ENCODE measurements around the gene SESTD1.
"Not testable (repeated sequence)": the region's sequence is repeated elsewhere in the genome, so short reads cannot be mapped to it uniquely, and the experiment has no call there.

SESTD1 gene

GRCh38 chr2:179238027-179238426 lies 26.6 kb downstream of the SESTD1 start:
- no peak for DNase-seq (ENCODE audit: insufficient read length, low spot score)
- TF ChIP-seq POLR2A (IDR thresholded peaks at IDR 0.05; ENCODE audit: low read depth, low read length), result no peak
- FAIRE-seq, result no peak

- DNase-seq (ENCODE audit: insufficient read length, low spot score), result no peak
- FAIRE-seq, result no peak
- TF ChIP-seq POLR2A (IDR thresholded peaks at IDR 0.05; ENCODE audit: low read depth, low read length), result no peak
Measured at GRCh38 chr2:179237209-179237946, 27.3 kb downstream of the SESTD1 start.

- no peak for TF ChIP-seq POLR2A (IDR thresholded peaks at IDR 0.05; ENCODE audit: low read depth, low read length)
- FAIRE-seq (peak; percentile 57), DNase-seq (ENCODE audit: insufficient read length, low spot score) (no peak)
Measured at GRCh38 chr2:179235463-179236108, 29.0 kb downstream of the SESTD1 start.

- DNase-seq (ENCODE audit: insufficient read length, low spot score) (no peak), FAIRE-seq (no peak)
- TF ChIP-seq POLR2A (IDR thresholded peaks at IDR 0.05; ENCODE audit: low read depth, low read length), result no peak
Measured at GRCh38 chr2:179234658-179235240, 29.9 kb downstream of the SESTD1 start.

GRCh38 chr2:179233626-179234430 lies 30.8 kb downstream of the SESTD1 start:
- no peak for DNase-seq (ENCODE audit: insufficient read length, low spot score)
- no peak for TF ChIP-seq POLR2A (IDR thresholded peaks at IDR 0.05; ENCODE audit: low read depth, low read length)
- no peak for FAIRE-seq

- no peak for TF ChIP-seq POLR2A (IDR thresholded peaks at IDR 0.05; ENCODE audit: low read depth, low read length)
- DNase-seq (ENCODE audit: insufficient read length, low spot score) (no peak), FAIRE-seq (no peak)
Measured at GRCh38 chr2:179233083-179233490, 31.5 kb downstream of the SESTD1 start.

- no peak for FAIRE-seq
Measured at GRCh38 chr2:179226961-179227259, 37.7 kb downstream of the SESTD1 start.

GRCh38 chr2:179226203-179226960 lies 38.2 kb downstream of the SESTD1 start:
- no peak for DNase-seq (ENCODE audit: insufficient read length, low spot score)
- no peak for FAIRE-seq
- no peak for TF ChIP-seq POLR2A (IDR thresholded peaks at IDR 0.05; ENCODE audit: low read depth, low read length)

More at GRCh38 chr2:179226961-179227259, 37.7 kb downstream of the SESTD1 start:
- TF ChIP-seq POLR2A (IDR thresholded peaks at IDR 0.05; ENCODE audit: low read depth, low read length), result no peak
- DNase-seq (ENCODE audit: insufficient read length, low spot score), result no peak

- no peak for FAIRE-seq
- no peak for TF ChIP-seq POLR2A (IDR thresholded peaks at IDR 0.05; ENCODE audit: low read depth, low read length)
- no peak for DNase-seq (ENCODE audit: insufficient read length, low spot score)
Measured at GRCh38 chr2:179224361-179224760, 40.3 kb downstream of the SESTD1 start.

- no peak for TF ChIP-seq POLR2A (IDR thresholded peaks at IDR 0.05; ENCODE audit: low read depth, low read length)
- DNase-seq (ENCODE audit: insufficient read length, low spot score), result no peak
- FAIRE-seq, result no peak
Measured at GRCh38 chr2:179222076-179222475, 42.6 kb downstream of the SESTD1 start.

GRCh38 chr2:179218848-179219594 lies 45.6 kb downstream of the SESTD1 start:
- FAIRE-seq (peak; percentile 97), DNase-seq (ENCODE audit: insufficient read length, low spot score) (peak; percentile 30)
- no peak for TF ChIP-seq POLR2A (IDR thresholded peaks at IDR 0.05; ENCODE audit: low read depth, low read length)

GRCh38 chr2:179214671-179215070 lies 50.0 kb downstream of the SESTD1 start:
- not testable (repeated sequence) for FAIRE-seq; DNase-seq (ENCODE audit: insufficient read length, low spot score)

GRCh38 chr2:179211355-179211754 lies 53.3 kb downstream of the SESTD1 start:
- no peak for TF ChIP-seq POLR2A (IDR thresholded peaks at IDR 0.05; ENCODE audit: low read depth, low read length)
- DNase-seq (ENCODE audit: insufficient read length, low spot score) (no peak), FAIRE-seq (peak; percentile 33)

- not testable (repeated sequence) for FAIRE-seq; DNase-seq (ENCODE audit: insufficient read length, low spot score)
Measured at GRCh38 chr2:179208277-179208676, 56.4 kb downstream of the SESTD1 start.

All from H54 (cell line).